ENCODE results near the gene MOAP1. TPM values are rescaled to one million over a fixed set of nuclear protein-coding genes. Genes with fewer than 3 reads are reported as not detected.
"Not testable (repeated sequence)": the region's sequence is repeated elsewhere in the genome, so short reads cannot be mapped to it uniquely, and the experiment has no call there.

MOAP1 gene
- total RNA-seq (2014; rRNA removed; shearing (Covaris generic); ENCODE audit: low replicate concordance): 18.5 and 22.6 TPM in 2 replicates

GRCh38 chr14:93184391-93185348 lies at the start of gene MOAP1, which contains the start of gene LYSET:
Gene MOAP1 (minus strand): TSS chr14:93184897. CDS start chr14:93184242, 655 bp downstream.
Gene LYSET (plus strand): TSS chr14:93185317. CDS start chr14:93185406, 89 bp downstream.
- peak; percentile 71 for DNase-seq (ENCODE audit: low read depth)
- in situ Hi-C loops (cut with HindIII; ENCODE audit: low pct_unique_long_range_greater_than_20kb, low sequenced_read_pairs): no loop called here

DNA sequence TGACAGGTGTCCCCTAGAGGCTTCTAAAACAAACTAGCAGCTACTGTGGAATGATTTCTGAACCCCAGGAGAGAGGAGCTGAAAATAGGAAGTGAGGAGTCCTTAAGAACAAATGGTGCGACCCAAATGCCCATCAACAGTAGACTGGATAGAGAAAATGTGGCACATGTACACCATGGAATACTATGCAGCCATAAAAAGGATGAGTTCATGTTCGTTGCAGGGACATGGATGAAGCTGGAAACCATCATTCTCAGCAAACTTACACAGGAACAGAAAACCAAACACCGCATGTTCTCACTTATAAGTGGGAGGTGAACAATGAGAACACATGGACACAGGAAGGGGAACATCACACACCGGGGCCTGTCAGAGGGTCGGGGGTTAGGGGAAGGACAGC lies 48.4 kb upstream of the MOAP1 start:
- in situ Hi-C loops (cut with HindIII; ENCODE audit: low pct_unique_long_range_greater_than_20kb, low sequenced_read_pairs); DNase-seq (ENCODE audit: low read depth): not testable (repeated sequence)

- in situ Hi-C loops (cut with HindIII; ENCODE audit: low pct_unique_long_range_greater_than_20kb, low sequenced_read_pairs): no loop called here
- DNase-seq (ENCODE audit: low read depth): no peak
These were observed 47.5 kb upstream of the MOAP1 start for GRCh38 chr14:93232159-93232558.

- no peak for DNase-seq (ENCODE audit: low read depth)
- in situ Hi-C loops (cut with HindIII; ENCODE audit: low pct_unique_long_range_greater_than_20kb, low sequenced_read_pairs): no loop called here
These were observed 46.7 kb upstream of the MOAP1 start for GRCh38 chr14:93231129-93231979.

- DNase-seq (ENCODE audit: low read depth): no peak
- in situ Hi-C loops (cut with HindIII; ENCODE audit: low pct_unique_long_range_greater_than_20kb, low sequenced_read_pairs): no loop called here
These were observed 45.8 kb upstream of the MOAP1 start for GRCh38 chr14:93230539-93230938.

- DNase-seq (ENCODE audit: low read depth): no peak
- in situ Hi-C loops (cut with HindIII; ENCODE audit: low pct_unique_long_range_greater_than_20kb, low sequenced_read_pairs): no loop called here
These were observed 43.9 kb upstream of the MOAP1 start for GRCh38 chr14:93228550-93228949.

DNA sequence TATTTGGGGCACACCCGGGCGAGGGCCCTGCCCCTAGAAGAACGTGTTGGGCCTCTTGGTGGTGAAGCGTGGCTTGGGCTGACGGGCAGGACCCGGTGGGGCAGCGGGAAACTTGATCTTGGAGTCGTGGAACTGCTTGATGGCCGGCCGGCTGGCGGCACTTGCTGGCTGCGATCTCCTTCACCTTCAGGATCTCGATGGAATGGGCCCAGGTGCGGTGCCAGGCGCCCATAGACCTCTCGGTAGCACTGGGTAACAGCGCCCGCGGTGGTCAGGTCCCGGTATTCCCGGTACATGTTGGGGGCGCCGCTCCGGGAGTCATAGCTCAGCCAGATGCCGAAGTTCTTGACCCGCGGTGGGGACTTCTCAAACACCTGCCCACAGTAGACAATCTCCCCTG lies 38.9 kb upstream of the MOAP1 start:
- no peak for DNase-seq (ENCODE audit: low read depth)
- in situ Hi-C loops (cut with HindIII; ENCODE audit: low pct_unique_long_range_greater_than_20kb, low sequenced_read_pairs): no loop called here

DNA sequence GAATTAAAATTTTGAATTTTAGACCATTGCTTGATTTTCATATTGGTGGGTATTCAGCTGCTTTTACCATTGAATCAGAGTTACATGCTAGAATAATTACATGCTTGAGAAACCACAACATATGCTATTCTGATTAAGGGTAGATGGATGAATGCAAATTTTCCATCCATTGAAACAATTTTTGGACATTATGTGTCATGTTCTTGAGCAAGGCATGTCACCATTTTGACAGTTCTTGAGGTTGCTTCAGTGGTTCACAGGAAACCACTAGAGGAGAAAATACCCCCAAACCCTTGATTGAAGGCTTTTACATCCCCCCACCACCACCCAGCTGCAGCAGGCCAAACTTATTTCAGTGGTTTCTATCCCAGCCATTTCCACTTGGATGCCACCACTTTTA lies 35.8 kb upstream of the MOAP1 start:
- in situ Hi-C loops (cut with HindIII; ENCODE audit: low pct_unique_long_range_greater_than_20kb, low sequenced_read_pairs): no loop called here
- DNase-seq (ENCODE audit: low read depth): no peak

DNA sequence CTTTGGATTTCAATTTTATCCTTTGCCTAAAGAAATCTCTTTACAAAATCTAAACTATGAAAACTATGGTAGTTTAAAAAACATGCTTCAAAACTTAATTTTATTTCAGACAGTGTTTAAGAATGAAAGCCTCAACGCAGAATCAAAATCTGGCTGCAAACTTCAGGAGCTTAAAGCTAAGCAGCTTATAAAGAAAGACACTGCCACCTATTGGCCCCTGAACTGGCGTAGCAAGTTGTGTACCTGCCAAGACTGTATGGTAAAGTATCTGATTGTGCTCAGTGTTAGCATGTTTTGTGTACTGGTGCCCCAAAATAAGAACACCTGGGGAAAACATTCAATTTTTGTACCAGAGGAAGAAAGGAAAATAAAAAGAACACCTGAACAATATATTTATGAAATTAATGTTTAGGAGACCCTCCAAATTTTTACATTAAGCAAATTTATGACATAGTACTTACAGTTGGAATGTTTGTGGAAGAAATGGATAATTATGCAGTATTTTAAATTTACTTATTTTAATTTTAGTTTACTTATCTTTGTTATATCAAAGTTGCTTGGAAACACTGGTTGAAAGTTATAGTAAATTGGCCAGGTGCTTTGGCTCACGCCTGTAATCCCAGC lies 34.5 kb upstream of the MOAP1 start:
- peak; percentile 23 for DNase-seq (ENCODE audit: low read depth)
- in situ Hi-C loops (cut with HindIII; ENCODE audit: low pct_unique_long_range_greater_than_20kb, low sequenced_read_pairs): no loop called here

DNA sequence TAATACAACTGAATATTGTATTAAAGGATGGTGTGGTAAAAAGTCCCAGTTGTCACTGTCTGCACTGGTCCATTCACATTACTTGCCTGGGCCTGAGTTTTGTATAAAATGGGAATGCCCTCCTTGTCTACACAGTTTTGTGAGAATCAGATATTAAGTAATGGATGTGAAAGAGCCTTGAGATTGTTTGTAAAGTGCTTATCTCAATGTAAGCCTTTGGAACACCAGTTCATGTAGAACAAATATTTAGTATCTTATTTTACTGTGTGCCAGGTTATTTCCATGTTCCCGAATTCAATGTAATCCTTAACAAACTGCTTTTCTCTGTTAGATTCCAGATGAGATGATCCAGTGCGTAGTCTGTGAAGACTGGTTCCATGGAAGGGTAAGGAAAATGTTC lies 29.9 kb upstream of the MOAP1 start:
- DNase-seq (ENCODE audit: low read depth): no peak
- in situ Hi-C loops (cut with HindIII; ENCODE audit: low pct_unique_long_range_greater_than_20kb, low sequenced_read_pairs): no loop called here

DNA sequence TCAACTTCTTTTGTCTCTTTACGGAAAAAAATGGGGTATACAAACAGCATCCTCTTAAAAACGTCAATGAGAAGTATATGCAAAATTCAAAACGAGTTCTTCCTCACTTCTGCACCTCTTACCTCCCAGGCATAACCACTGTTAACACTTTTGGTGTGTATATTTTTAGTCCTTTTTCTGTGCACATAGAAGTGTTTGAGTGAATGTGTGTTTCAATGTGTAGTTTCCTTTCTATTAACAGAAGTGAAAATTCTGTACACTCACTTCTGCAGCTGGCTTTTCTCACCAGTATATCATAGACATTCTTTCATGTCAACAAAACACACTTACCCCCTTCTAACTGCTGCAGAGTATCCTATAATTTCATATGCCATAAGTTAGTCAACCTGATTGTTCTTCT lies 27.7 kb upstream of the MOAP1 start:
- in situ Hi-C loops (cut with HindIII; ENCODE audit: low pct_unique_long_range_greater_than_20kb, low sequenced_read_pairs): no loop called here

GRCh38 chr14:93207468-93208308 lies 23.0 kb upstream of the MOAP1 start:
- in situ Hi-C loops (cut with HindIII; ENCODE audit: low pct_unique_long_range_greater_than_20kb, low sequenced_read_pairs): no loop called here
- DNase-seq (ENCODE audit: low read depth): peak; percentile 27

More for the DNA sequence above, 27.7 kb upstream of the MOAP1 start:
- no peak for DNase-seq (ENCODE audit: low read depth)

- peak; percentile 99 for DNase-seq (ENCODE audit: low read depth)
- in situ Hi-C loops (cut with HindIII; ENCODE audit: low pct_unique_long_range_greater_than_20kb, low sequenced_read_pairs): no loop called here
These were observed 22.2 kb upstream of the MOAP1 start, which contains the start of the genes GON7 and UBR7 for GRCh38 chr14:93206793-93207467. Gene GON7 (minus strand): TSS chr14:93207065. CDS start chr14:93207037, 28 bp downstream. Gene UBR7 (plus strand): TSS chr14:93207256. CDS start chr14:93207292, 36 bp downstream.

GRCh38 chr14:93201155-93201704 lies 16.5 kb upstream of the MOAP1 start:
- DNase-seq (ENCODE audit: low read depth): no peak
- in situ Hi-C loops (cut with HindIII; ENCODE audit: low pct_unique_long_range_greater_than_20kb, low sequenced_read_pairs): no loop called here

- DNase-seq (ENCODE audit: low read depth): no peak
- in situ Hi-C loops (cut with HindIII; ENCODE audit: low pct_unique_long_range_greater_than_20kb, low sequenced_read_pairs): no loop called here
These were observed 15.9 kb upstream of the MOAP1 start for GRCh38 chr14:93200553-93200952.

DNA sequence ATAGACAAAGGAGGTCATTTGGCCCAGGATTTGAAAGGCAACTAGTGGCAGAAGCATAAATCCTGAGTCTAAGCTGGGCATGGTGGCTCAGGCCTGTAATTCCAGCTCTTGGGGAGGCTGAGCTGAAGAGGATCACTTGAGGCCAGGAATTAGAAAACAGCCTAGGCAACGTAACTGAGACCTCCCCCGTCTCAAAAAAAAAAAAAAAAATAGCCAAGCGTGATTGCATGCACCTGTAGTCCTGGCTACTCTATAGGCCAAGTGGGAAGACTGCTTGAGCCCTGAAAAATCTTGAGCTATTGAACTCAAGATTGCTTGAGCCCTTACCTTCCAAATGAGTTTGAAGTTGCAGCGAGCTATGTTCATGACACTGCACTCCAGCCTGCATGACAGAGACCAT lies 14.3 kb upstream of the MOAP1 start:
- in situ Hi-C loops (cut with HindIII; ENCODE audit: low pct_unique_long_range_greater_than_20kb, low sequenced_read_pairs): no loop called here
- no peak for DNase-seq (ENCODE audit: low read depth)

Data from Caki2 (cell line).